Adrenal gland (tissue), 12 donors: ENCODE data around the gene APCDD1L. TPM values are rescaled to one million over a fixed set of nuclear protein-coding genes. Genes with fewer than 3 reads are reported as not detected.

ENCODE experiments used
- DNase-seq, 7 donors: peaks; one replicate each; pipeline ENCODE4 v3.0.0-alpha.2; 2019 to 2020
- H3K27ac ChIP-seq, 5 donors: fragments of 200-600 bp; sonication (generic) in 4 of 5; 1 replicate in 3 of 5; 2 replicates in 2 of 5; pipeline versions ENCODE4 v1.5.1 to v1.8.0; 2016 to 2020; ENCODE audit warnings: mild to moderate bottlenecking in 1 of 5
- H3K27me3 ChIP-seq: fragments of 200-600 bp; 2 replicates; pipeline ENCODE4 v1.8.0; 2021
- H3K36me3 ChIP-seq, 2 donors: fragments of 200-600 bp; replicated peaks in 1 of 2; 1 replicate in 1 of 2; 2 replicates in 1 of 2; pipeline versions ENCODE4 v1.5.1 to v1.8.0; 2018 to 2022
- H3K4me1 ChIP-seq, 2 donors: fragments of 200-600 bp; replicated peaks in 1 of 2; 1 replicate in 1 of 2; 2 replicates in 1 of 2; pipeline versions ENCODE4 v1.5.1 to v1.8.0; 2018 to 2021
- H3K4me3 ChIP-seq, 4 donors: fragments of 200-600 bp; sonication (generic) in 3 of 4; one replicate each; pipeline ENCODE4 v1.5.1; 2016 to 2018
- H3K9me3 ChIP-seq, 3 donors: fragments of 200-600 bp; sonication (generic) in 1 of 3; replicated peaks in 1 of 3; 1 replicate in 2 of 3; 2 replicates in 1 of 3; pipeline versions ENCODE4 v1.5.1 to v1.8.0; 2016 to 2021
- POLR2A ChIP-seq, 2 donors: fragments of 450-650 bp; IDR thresholded peaks; one replicate each; pipeline ENCODE4 v1.6.1; 2017; ENCODE audit warnings: antibody characterized with exemption in 2 of 2, mild to moderate bottlenecking in 2 of 2, moderate library complexity in 1 of 2
- WGBS, 4 donors: extraction: QIAGEN DNeasy Blood & Tissue Kit in 2 of 4; methylation state at CpG; one replicate each; pipeline versions ENCODE4 v1.1.5 to v1.1.7; 2013 to 2017; 5-methylcytosine and 5-hydroxymethylcytosine counted together
- intact Hi-C, 2 donors: fragments of 100-400 bp; cut with DNase I; formaldehyde crosslinking; loops; one replicate each; pipeline versions ENCODE4 v1.14.1 to v1.15.0; 2022 to 2023
- polyA plus RNA-seq, 3 donors: library from polyadenylated mRNA; stranded (reverse); fragments of 200-250 nt in 2 of 3; fragments of 350-450 nt in 1 of 3; fragmentation: Illumina TruSeq in 1 of 3; extraction: RNeasy Lipid Tissue Mini Kit (QIAGEN cat#74804) in 1 of 3; gene quantifications; one replicate each; pipeline ENCODE4 v1.2.3, GENCODE V29; 2013 to 2014
- total RNA-seq, 9 donors: library from RNA; depleted of rRNA in 4 of 9; stranded (reverse); fragments of >200 nt in 4 of 9; fragments of 120-200 nt in 1 of 9; fragmentation: NEBNext Ultra II Directional in 1 of 9; extraction: Animal tissue kit (Norgen Biotek cat#: 25700) in 1 of 9; gene quantifications; one replicate each; pipeline versions ENCODE4 v1.1.0 to v1.2.4, GENCODE V29; 2013 to 2023
- TF ChIP-seq, protein P1 (sequence below), 6 experiments: fragments of 450-650 bp in 4 of 6; fragments of 200-600 bp in 2 of 6; sonication (generic) in 1 of 6; IDR thresholded peaks; 1 replicate in 5 of 6; 2 replicates in 1 of 6; pipeline versions ENCODE4 v1.5.1 to v1.8.0; 2016 to 2021; ENCODE audit warnings: antibody characterized with exemption in 6 of 6, mild to moderate bottlenecking in 2 of 6, moderate library complexity in 1 of 6
- donor health status: healthy with polysubstance abuse.
- donor health status: Bipolar disorder and iron deficiency.
- donor health status: DM: yes; HTN: yes; CAD: no.
- donor health status: DM: no; HTN: no; CAD: no.
- donor health status: DM: no; HTN: no; CAD: no.
- donor health status: DM: yes; HTN: yes; CAD: no.

APCDD1L gene
- total and polyA plus RNA-seq, 12 donors: 0.06 to 0.96 (median 0.27) TPM; not detected in 4

DNA sequence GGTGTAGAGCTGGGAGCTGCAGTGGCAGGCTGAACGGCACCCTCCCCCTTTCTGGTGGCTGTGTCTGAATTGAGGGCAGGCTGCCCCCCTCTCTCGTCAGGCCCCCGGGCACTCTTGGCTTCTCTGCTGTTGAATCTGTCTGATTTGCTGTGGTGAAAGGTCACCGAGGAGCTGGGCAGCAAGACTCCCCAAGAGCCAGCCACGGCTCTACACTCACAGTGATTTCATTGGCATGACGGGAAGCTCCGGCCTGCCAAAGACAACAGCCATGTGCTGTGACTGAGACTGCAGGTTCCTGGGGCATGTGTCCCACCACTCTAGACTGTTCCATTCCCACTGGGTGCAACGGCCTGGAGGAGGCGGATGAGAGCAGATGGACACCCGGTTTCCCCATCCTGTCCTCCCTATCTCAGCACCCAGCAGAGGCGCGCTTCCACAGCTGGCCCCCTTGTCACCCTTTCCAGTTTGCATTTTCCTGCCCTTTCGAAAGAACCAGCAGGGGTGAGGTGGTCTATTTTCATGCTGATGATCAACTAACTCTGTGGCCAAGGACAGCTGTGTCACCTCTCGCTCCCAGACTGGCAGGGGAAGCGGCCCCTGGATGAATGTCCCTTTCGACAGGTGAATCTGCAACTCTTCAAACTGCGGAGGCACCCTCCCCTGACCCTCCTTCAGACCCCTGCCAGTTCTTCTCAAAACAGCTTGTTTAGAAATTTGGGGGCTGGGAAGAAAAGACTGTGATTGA is 2.2 kb downstream of the APCDD1L start:
- Histone ChIP-seq H3K27ac (no peak overlapping the region), H3K9me3 (no peaks in the 10 kb centered on the region), H3K27me3 (peaks cover 28% of the 10 kb centered on the region), H3K4me3 (no peak overlapping the region), H3K36me3 (no peaks in the 10 kb centered on the region), H3K4me1 (peaks cover 4 to 12% of the 10 kb centered on the region in 2 donors)
- TF ChIP-seq, protein P1, sequence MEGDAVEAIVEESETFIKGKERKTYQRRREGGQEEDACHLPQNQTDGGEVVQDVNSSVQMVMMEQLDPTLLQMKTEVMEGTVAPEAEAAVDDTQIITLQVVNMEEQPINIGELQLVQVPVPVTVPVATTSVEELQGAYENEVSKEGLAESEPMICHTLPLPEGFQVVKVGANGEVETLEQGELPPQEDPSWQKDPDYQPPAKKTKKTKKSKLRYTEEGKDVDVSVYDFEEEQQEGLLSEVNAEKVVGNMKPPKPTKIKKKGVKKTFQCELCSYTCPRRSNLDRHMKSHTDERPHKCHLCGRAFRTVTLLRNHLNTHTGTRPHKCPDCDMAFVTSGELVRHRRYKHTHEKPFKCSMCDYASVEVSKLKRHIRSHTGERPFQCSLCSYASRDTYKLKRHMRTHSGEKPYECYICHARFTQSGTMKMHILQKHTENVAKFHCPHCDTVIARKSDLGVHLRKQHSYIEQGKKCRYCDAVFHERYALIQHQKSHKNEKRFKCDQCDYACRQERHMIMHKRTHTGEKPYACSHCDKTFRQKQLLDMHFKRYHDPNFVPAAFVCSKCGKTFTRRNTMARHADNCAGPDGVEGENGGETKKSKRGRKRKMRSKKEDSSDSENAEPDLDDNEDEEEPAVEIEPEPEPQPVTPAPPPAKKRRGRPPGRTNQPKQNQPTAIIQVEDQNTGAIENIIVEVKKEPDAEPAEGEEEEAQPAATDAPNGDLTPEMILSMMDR (IDR thresholded peaks at IDR 0.05): no peak
- TF ChIP-seq POLR2A (IDR thresholded peaks at IDR 0.05): no peak
- 59 to 69% (median 68%) methylated on average over 10 to 17 of the region's 17 CpGs for WGBS, 4 donors
- no peak for DNase-seq
- intact Hi-C loops: no loop called here

DNA sequence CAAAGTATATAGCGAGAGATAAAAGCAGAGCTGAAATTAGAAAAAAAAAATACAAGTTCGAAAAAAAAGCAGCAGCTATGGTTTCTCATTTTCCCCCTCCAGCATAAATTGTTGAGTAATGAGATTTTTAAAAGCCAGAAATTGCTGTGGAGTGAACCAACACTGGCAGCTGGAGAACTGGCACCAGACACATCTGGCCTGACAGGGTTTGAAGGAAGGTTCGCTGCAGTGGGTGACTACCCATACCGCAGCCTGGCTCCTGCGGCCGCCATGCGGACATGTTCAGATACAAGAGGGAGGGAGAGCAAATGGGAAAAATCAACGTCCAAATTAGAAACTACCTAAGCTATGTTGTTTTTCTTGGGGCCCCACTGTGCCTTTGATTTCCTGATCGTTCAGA is 3.3 kb downstream of the APCDD1L start:
- Histone ChIP-seq H3K4me3 (no peak overlapping the region), H3K9me3 (no peaks in the 10 kb centered on the region), H3K36me3 (no peaks in the 10 kb centered on the region), H3K27me3 (peaks cover 28% of the 10 kb centered on the region), H3K27ac (no peak overlapping the region), H3K4me1 (peaks cover 4 to 12% of the 10 kb centered on the region in 2 donors)
- 63 to 68% (median 64%) methylated on average over 9 of the region's 9 CpGs for WGBS, 4 donors
- intact Hi-C loops: no loop called here
- no peak for DNase-seq
- no peak for TF ChIP-seq POLR2A (IDR thresholded peaks at IDR 0.05)
- TF ChIP-seq, protein P1 (IDR thresholded peaks at IDR 0.05): no peak

DNA sequence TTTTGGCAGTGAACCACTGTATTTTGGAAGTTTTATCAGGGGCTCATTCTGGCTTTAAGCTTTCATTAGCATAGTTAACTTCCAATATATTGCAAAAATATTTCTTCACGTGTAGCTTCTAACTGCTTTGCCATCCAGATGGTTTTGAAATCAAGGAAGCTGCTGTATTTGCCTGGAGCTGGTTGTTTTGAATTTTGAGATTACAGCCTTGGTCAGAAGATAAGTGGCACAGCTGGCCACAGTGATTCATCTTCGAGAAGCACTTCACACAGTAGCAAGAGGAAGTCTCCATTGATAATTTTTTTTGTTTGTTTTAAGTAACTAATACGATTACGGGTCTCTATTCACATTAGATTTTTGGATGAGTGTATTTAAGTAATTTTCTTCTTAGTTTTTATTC is 3.8 kb downstream of the APCDD1L start:
- peak in 6 of 7 donors; percentile 34 to 60 (median 43) for DNase-seq
- H3K27ac ChIP-seq: no peak overlapping the region
- no peak overlapping the region for H3K4me3 ChIP-seq
- WGBS, 4 donors: 1 to 14% (median 11%) methylated on average over 4 of the region's 4 CpGs
- TF ChIP-seq, protein P1 (IDR thresholded peaks at IDR 0.05): no peak
- no peak for TF ChIP-seq POLR2A (IDR thresholded peaks at IDR 0.05)
- H3K4me1 ChIP-seq: peaks cover 4 to 12% of the 10 kb centered on the region in 2 donors
- intact Hi-C loops: no loop called here
- peaks cover 28% of the 10 kb centered on the region for H3K27me3 ChIP-seq
- H3K9me3 ChIP-seq: no peaks in the 10 kb centered on the region
- no peaks in the 10 kb centered on the region for H3K36me3 ChIP-seq

DNA sequence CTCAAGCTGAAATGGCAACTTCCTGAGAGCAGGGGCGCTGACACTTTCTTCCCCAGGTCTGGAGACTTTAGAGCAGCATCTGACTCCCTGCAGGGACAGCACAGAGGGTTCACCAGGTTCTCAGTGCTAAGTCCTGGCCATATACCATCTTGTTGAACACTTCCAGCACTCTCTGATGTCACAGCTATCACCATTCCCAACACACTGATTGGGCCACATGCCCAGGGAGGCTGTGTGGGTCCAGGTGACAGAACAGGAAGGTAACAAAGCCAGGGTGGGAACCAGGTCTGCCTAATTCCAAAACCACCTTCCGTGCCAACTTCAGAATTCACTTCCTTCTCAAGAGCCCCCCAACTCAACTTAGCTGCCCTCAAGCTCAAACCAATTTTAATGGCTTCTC is 4.3 kb downstream of the APCDD1L start:
- TF ChIP-seq POLR2A (IDR thresholded peaks at IDR 0.05): no peak
- TF ChIP-seq, protein P1 (IDR thresholded peaks at IDR 0.05): no peak
- peaks cover 28% of the 10 kb centered on the region for H3K27me3 ChIP-seq
- H3K4me3 ChIP-seq: no peak overlapping the region
- DNase-seq: no peak
- intact Hi-C loops: no loop called here
- 90 to 91% (median 90%) methylated on average over 2 of the region's 2 CpGs for WGBS, 4 donors
- no peaks in the 10 kb centered on the region for H3K9me3 ChIP-seq
- peaks cover 4 to 12% of the 10 kb centered on the region in 2 donors for H3K4me1 ChIP-seq
- no peaks in the 10 kb centered on the region for H3K36me3 ChIP-seq
- no peak overlapping the region for H3K27ac ChIP-seq
